SK-N-SH (cell line): ENCODE measurements around the gene CELSR3. TPM values are rescaled to one million over a fixed set of nuclear protein-coding genes. Genes with fewer than 3 reads are reported as not detected.

Experiments used
- CTCF ChIA-PET: fragments of 300-600, 350-600 bp; formaldehyde crosslinking; extraction: SDS; loops from one replicate; lab custom pipeline; 2021; lab: Yijun Ruan, JAX
- POLR2A ChIA-PET: fragments of 350-600 bp; sonication (Branson Sonifier 250); formaldehyde crosslinking; extraction: SDS; loops from one replicate; lab custom pipeline; 2020; ENCODE audit warnings: antibody characterized with exemption, inconsistent platforms; lab: Yijun Ruan, JAX
- DNase-seq: peaks from one replicate; pipeline ENCODE4 v3.0.0; 2012
- H2AFZ ChIP-seq: fragments of 200-600 bp; sonication (generic); 2 replicates; pipeline ENCODE4 v1.8.1; 2016; ENCODE audit warnings: antibody characterized with exemption, mild to moderate bottlenecking, low read depth
- H3F3A ChIP-seq: fragments of 200-600 bp; sonication (generic); replicated peaks from 2 replicates; pipeline ENCODE3; 2016; ENCODE audit warnings: antibody characterized with exemption, mild to moderate bottlenecking; ENCODE audit not compliant: insufficient read depth
- H3K27ac ChIP-seq, 2 experiments: fragments of 200-500 bp in 1 of 2; fragments of 200-600 bp in 1 of 2; sonication (Bioruptor generic) in 1 of 2; sonication (generic), shearing (Covaris generic) in 1 of 2; 2 replicates each; pipeline versions ENCODE4 v1.5.1 to v1.6.1; 2014 to 2016; ENCODE audit warnings: low read depth in 2 of 2, inconsistent platforms in 1 of 2, low read length in 1 of 2, mild to moderate bottlenecking in 1 of 2, mixed read lengths in 1 of 2
- H3K27me3 ChIP-seq: fragments of 200-600 bp; sonication (generic), shearing (Covaris generic); 2 replicates; pipeline ENCODE4 v1.6.1; 2016; ENCODE audit warnings: mixed run types; ENCODE audit not compliant: insufficient read depth
- H3K36me3 ChIP-seq, 2 experiments: fragments of 200-500 bp in 1 of 2; fragments of 200-600 bp in 1 of 2; sonication (Bioruptor generic) in 1 of 2; sonication (generic) in 1 of 2; replicated peaks in 1 of 2; 2 replicates each; pipeline versions ENCODE3 to v1.5.1; 2014 to 2016; ENCODE audit warnings: low read length in 1 of 2, mild to moderate bottlenecking in 1 of 2; ENCODE audit not compliant: insufficient read depth in 2 of 2, control insufficient read depth in 1 of 2
- H3K4me1 ChIP-seq, 2 experiments: fragments of 200-500 bp in 1 of 2; fragments of 200-600 bp in 1 of 2; sonication (Bioruptor generic) in 1 of 2; sonication (generic), shearing (Covaris generic) in 1 of 2; 2 replicates each; pipeline versions ENCODE4 v1.5.1 to v1.6.1; 2014 to 2016; ENCODE audit warnings: low read depth in 1 of 2, low read length in 1 of 2, mixed run types in 1 of 2; ENCODE audit not compliant: insufficient read depth in 2 of 2, control insufficient read depth in 1 of 2
- H3K4me2 ChIP-seq: fragments of 200-600 bp; sonication (generic), shearing (Covaris generic); 2 replicates; pipeline ENCODE4 v1.6.1; 2017; ENCODE audit warnings: mixed run types
- H3K4me3 ChIP-seq, 2 experiments: fragments of 200-500 bp in 1 of 2; fragments of 200-600 bp in 1 of 2; sonication (Bioruptor generic) in 1 of 2; sonication (generic), shearing (Covaris generic) in 1 of 2; 2 replicates each; pipeline versions ENCODE4 v1.5.1 to v1.8.1; 2014 to 2016; ENCODE audit warnings: low read depth in 2 of 2, inconsistent platforms in 1 of 2, low read length in 1 of 2, mild to moderate bottlenecking in 1 of 2, mixed read lengths in 1 of 2, moderate library complexity in 1 of 2
- H3K79me2 ChIP-seq: fragments of 200-600 bp; sonication (generic); 2 replicates; pipeline ENCODE4 v1.8.1; 2017; ENCODE audit warnings: mild to moderate bottlenecking; ENCODE audit not compliant: insufficient read depth
- H3K9ac ChIP-seq: fragments of 200-600 bp; sonication (generic); 2 replicates; pipeline ENCODE4 v1.6.1; 2017; ENCODE audit warnings: mixed run types
- H3K9me2 ChIP-seq: fragments of 200-600 bp; sonication (generic); 2 replicates; pipeline ENCODE4 v1.6.1; 2017; ENCODE audit warnings: mixed run types
- H3K9me3 ChIP-seq: fragments of 200-600 bp; sonication (generic); 2 replicates; pipeline ENCODE4 v1.6.1; 2017; ENCODE audit warnings: mixed run types, mild to moderate bottlenecking, moderate library complexity
- H4K20me1 ChIP-seq: fragments of 200-600 bp; sonication (generic); 2 replicates; pipeline ENCODE4 v1.6.1; 2017; ENCODE audit warnings: mild to moderate bottlenecking, mixed run types; ENCODE audit not compliant: insufficient read depth
- CHD2 ChIP-seq: fragments of 150-350 bp; IDR thresholded peaks from 2 replicates; pipeline ENCODE4 v1.6.1; 2018; ENCODE audit warnings: low read length; ENCODE audit not compliant: partially characterized antibody
- EP300 ChIP-seq, 2 experiments: IDR thresholded peaks; 2 replicates each; pipeline versions ENCODE4 v1.4.0 to v1.6.1; 2012; ENCODE audit warnings: borderline replicate concordance in 1 of 2, low read depth in 1 of 2, low read length in 1 of 2
- EZH2phosphoT487 ChIP-seq: fragments of 200-600 bp; sonication (generic); IDR thresholded peaks from 2 replicates; pipeline ENCODE4 v1.6.1; 2017; ENCODE audit warnings: low read depth, mixed run types, mild to moderate bottlenecking, antibody characterized with exemption, moderate library complexity, borderline replicate concordance
- FOSL2 ChIP-seq: IDR thresholded peaks from 2 replicates; pipeline ENCODE4 v1.4.0; 2012; ENCODE audit warnings: low read depth, mild to moderate bottlenecking, moderate library complexity, borderline replicate concordance
- GATA2 ChIP-seq: sonication (generic); formaldehyde crosslinking; IDR thresholded peaks from 2 replicates; pipeline ENCODE4 v1.5.0; 2020; ENCODE audit warnings: mild to moderate bottlenecking, missing genetic modification reagents
- MEF2A ChIP-seq: IDR thresholded peaks from 2 replicates; pipeline ENCODE4 v1.4.0; 2012; ENCODE audit warnings: low read depth, borderline replicate concordance
- MXI1 ChIP-seq: IDR thresholded peaks from 2 replicates; pipeline ENCODE4 v1.6.1; 2012; ENCODE audit warnings: mild to moderate bottlenecking, low read depth, low read length, improper control_type of control experiment
- POLR2AphosphoS5 ChIP-seq: IDR thresholded peaks from 2 replicates; pipeline ENCODE4 v1.6.1; 2012; ENCODE audit warnings: low read depth, low read length
- RFX5 ChIP-seq: IDR thresholded peaks from 2 replicates; pipeline ENCODE4 v1.6.1; 2012; ENCODE audit warnings: mild to moderate bottlenecking, improper control_type of control experiment, low read length
- TAF1 ChIP-seq: IDR thresholded peaks from 2 replicates; pipeline ENCODE4 v1.6.1; 2012; ENCODE audit warnings: low read depth, mild to moderate bottlenecking, low read length, moderate library complexity, borderline replicate concordance
- YY1 ChIP-seq: IDR thresholded peaks from 2 replicates; pipeline ENCODE4 v1.4.0; 2012; ENCODE audit warnings: low read depth, mild to moderate bottlenecking
- WGBS: methylation state at CpG from one replicate; pipeline ENCODE4 v1.1.6; 2017; ENCODE audit warnings: low lambda C conversion rate; 5-methylcytosine and 5-hydroxymethylcytosine counted together
- polyA plus RNA-seq, 3 experiments: library from polyadenylated mRNA; depleted of rRNA; stranded (reverse); fragments of >200 nt; gene quantifications; 2 replicates each; pipeline ENCODE4 v1.2.3, GENCODE V29; 2012
- TF ChIP-seq, protein P1 (sequence below): fragments of 150-350 bp; IDR thresholded peaks from 2 replicates; pipeline ENCODE4 v1.6.1; 2017; ENCODE audit warnings: antibody characterized with exemption, low read length, low read depth, borderline replicate concordance
- TF ChIP-seq, protein P2 (sequence below): IDR thresholded peaks from 2 replicates; pipeline ENCODE4 v1.6.1; 2012; ENCODE audit warnings: mild to moderate bottlenecking, low read depth, low read length, moderate library complexity
- TF ChIP-seq, protein P3 (sequence below): IDR thresholded peaks from 2 replicates; pipeline ENCODE4 v1.4.0; 2012; ENCODE audit warnings: low read depth

CELSR3 gene
- polyA plus RNA-seq, 1 of the 3 experiments (the other 2 are of a cell fraction) = 11.7 TPM

DNA sequence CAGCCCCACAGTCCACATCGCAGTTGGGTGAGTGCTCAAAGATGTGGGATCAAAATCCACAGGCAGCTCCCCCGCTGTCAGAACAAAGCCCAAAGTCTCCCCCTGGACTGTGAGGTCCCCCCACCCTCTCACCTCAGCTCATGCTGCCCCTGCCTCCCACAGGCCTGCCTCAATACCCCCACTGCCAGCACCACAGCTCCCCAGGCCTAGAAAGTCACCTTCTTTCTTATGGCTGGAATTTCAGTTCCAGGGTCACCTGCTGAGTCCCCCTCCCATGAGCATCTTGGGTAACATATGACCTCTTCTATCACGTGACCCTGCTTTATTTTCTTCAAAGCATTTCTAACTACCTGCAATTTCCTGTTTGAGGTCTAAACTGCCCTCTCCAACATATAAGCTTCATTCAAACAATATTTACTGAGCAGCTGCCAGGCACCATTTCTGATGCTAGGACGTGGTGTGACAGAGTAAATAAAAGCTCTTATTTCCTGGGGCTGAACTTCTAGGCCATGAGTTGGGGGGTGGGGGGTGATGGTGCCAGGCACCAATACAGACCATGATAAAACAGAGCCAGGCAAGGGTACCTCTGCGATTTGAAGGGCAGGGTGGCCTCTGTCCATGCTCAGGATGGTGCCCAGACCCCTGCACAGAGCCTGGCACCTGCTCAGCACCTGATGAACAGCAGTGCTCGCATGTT lies 38.7 kb downstream of the CELSR3 start (continued):
- TF ChIP-seq, protein P1, sequence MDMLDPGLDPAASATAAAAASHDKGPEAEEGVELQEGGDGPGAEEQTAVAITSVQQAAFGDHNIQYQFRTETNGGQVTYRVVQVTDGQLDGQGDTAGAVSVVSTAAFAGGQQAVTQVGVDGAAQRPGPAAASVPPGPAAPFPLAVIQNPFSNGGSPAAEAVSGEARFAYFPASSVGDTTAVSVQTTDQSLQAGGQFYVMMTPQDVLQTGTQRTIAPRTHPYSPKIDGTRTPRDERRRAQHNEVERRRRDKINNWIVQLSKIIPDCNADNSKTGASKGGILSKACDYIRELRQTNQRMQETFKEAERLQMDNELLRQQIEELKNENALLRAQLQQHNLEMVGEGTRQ = no peak
- TF ChIP-seq RFX5 (no peak), FOSL2 (no peak), EZH2phosphoT487 (no peak), MEF2A (no peak), TAF1 (no peak)
- TF ChIP-seq, protein P2, sequence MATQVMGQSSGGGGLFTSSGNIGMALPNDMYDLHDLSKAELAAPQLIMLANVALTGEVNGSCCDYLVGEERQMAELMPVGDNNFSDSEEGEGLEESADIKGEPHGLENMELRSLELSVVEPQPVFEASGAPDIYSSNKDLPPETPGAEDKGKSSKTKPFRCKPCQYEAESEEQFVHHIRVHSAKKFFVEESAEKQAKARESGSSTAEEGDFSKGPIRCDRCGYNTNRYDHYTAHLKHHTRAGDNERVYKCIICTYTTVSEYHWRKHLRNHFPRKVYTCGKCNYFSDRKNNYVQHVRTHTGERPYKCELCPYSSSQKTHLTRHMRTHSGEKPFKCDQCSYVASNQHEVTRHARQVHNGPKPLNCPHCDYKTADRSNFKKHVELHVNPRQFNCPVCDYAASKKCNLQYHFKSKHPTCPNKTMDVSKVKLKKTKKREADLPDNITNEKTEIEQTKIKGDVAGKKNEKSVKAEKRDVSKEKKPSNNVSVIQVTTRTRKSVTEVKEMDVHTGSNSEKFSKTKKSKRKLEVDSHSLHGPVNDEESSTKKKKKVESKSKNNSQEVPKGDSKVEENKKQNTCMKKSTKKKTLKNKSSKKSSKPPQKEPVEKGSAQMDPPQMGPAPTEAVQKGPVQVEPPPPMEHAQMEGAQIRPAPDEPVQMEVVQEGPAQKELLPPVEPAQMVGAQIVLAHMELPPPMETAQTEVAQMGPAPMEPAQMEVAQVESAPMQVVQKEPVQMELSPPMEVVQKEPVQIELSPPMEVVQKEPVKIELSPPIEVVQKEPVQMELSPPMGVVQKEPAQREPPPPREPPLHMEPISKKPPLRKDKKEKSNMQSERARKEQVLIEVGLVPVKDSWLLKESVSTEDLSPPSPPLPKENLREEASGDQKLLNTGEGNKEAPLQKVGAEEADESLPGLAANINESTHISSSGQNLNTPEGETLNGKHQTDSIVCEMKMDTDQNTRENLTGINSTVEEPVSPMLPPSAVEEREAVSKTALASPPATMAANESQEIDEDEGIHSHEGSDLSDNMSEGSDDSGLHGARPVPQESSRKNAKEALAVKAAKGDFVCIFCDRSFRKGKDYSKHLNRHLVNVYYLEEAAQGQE = no peak
- TF ChIP-seq, all 33 proteins: peak for 0

DNA sequence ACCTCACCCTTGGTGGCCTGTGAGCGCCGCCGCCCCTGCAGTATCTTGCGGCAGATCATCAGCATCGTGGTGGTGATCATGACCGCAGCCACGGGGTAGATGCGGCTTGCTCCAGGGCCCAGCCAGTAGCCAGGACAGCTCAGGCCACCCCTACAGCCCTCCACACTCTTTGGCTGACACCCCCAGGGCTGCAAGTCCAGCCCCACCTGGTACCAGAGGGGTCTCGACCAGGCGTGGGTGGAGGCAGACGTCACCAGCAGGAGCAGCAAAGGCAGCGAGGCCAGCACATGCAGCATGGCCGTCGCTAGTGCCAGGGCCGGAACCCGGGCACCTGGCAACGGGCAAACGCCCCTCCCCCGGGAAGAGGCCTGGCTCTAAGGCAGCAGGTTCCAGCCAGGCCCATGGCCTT lies 41.2 kb downstream of the CELSR3 start, which contains the start of gene TMEM89:
Gene TMEM89, minus strand, starts transcription at position 309 of the 409 bp plus-strand sequence. Its CDS starts 13 bp downstream, at position 296.
- ChIA-PET CTCF (interaction anchor here (1.4 to 1.9 kb wide), 2 partner anchors 9 to 14 kb away, joined by 3 to 10 read pairs; partner anchors contain the start of gene SLC26A6), POLR2A (no interaction called here)
- no peaks in the 10 kb centered on the region for H4K20me1 ChIP-seq
- H3K27ac ChIP-seq = no peak within 1 kb of the TSS
- no peak for TF ChIP-seq EZH2phosphoT487
- no peak for TF ChIP-seq FOSL2
- TF ChIP-seq, protein P3, sequence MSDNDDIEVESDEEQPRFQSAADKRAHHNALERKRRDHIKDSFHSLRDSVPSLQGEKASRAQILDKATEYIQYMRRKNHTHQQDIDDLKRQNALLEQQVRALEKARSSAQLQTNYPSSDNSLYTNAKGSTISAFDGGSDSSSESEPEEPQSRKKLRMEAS = no peak
- TF ChIP-seq YY1 = no peak
- TF ChIP-seq CHD2 = no peak
- no peak for TF ChIP-seq EP300 (IDR thresholded peaks at IDR 0.05; ENCODE audit: borderline replicate concordance in 1 of 2, low read depth in 1 of 2, low read length in 1 of 2)
- no peak for TF ChIP-seq POLR2AphosphoS5
- no peak for TF ChIP-seq GATA2 (CRISPR knock-in tag)
- no peak for TF ChIP-seq MXI1
- TF ChIP-seq, protein P1 = no peak
- 93% methylated on average over 3 of the region's 19 CpGs for WGBS
- 0 out of 2 replicates have a peak, but pooled peaks cover 8% of the 10 kb centered on the region for H3K9me3 ChIP-seq
- H2AFZ ChIP-seq = no peak within 1 kb of the TSS
- peaks cover 2 to 3% of the 10 kb centered on the region in 2 experiments for H3K36me3 ChIP-seq
- H3K27me3 ChIP-seq = no peaks in the 10 kb centered on the region
- no peaks in the 10 kb centered on the region for H3K9me2 ChIP-seq
- no peak within 1 kb of the TSS for H3K4me2 ChIP-seq
- no peak within 1 kb of the TSS for H3K4me3 ChIP-seq
- no peaks in the 10 kb centered on the region for H3K79me2 ChIP-seq
- DNase-seq = no peak
- H3K9ac ChIP-seq = no peak within 1 kb of the TSS
- no peaks in the 10 kb centered on the region for H3K4me1 ChIP-seq
- H3F3A ChIP-seq = peaks cover 3% of the 10 kb centered on the region
